GM19099 (cell line): ENCODE measurements around the gene SPACDR.

Experiments
- POLR2A ChIP-seq: IDR thresholded peaks from 3 replicates; pipeline ENCODE4 v1.6.1; 2011; ENCODE audit warnings: low read depth; ENCODE audit not compliant: insufficient read length; ENCODE audit errors: extremely low read depth

Gene SPACDR

GRCh38 chr7:100464210-100464660 is at the start of gene SPACDR:
Gene SPACDR, minus strand, starts transcription at chr7:100464260. Its CDS starts 235 bp downstream, at chr7:100464025.
- no peak for TF ChIP-seq POLR2A

GRCh38 chr7:100513212-100513810 is 49.3 kb upstream of the SPACDR start:
- no peak for TF ChIP-seq POLR2A

- no peak for TF ChIP-seq POLR2A
Observed at GRCh38 chr7:100510437-100511239, 46.6 kb upstream of the SPACDR start.

- no peak for TF ChIP-seq POLR2A
Observed at GRCh38 chr7:100509231-100509630, 45.2 kb upstream of the SPACDR start.

GRCh38 chr7:100506356-100506923 is 42.4 kb upstream of the SPACDR start:
- no peak for TF ChIP-seq POLR2A

- no peak for TF ChIP-seq POLR2A
Observed at GRCh38 chr7:100504887-100505611, 41.0 kb upstream of the SPACDR start.

- TF ChIP-seq POLR2A, result no peak
Observed at GRCh38 chr7:100496509-100496908, 32.4 kb upstream of the SPACDR start.

- no peak for TF ChIP-seq POLR2A
Observed at GRCh38 chr7:100493476-100494264, 29.6 kb upstream of the SPACDR start.

GRCh38 chr7:100492738-100493475 is 28.8 kb upstream of the SPACDR start:
- no peak for TF ChIP-seq POLR2A

GRCh38 chr7:100491192-100491578 is 27.1 kb upstream of the SPACDR start:
- TF ChIP-seq POLR2A, result no peak

- TF ChIP-seq POLR2A, result no peak
Observed at GRCh38 chr7:100490483-100491191, 26.6 kb upstream of the SPACDR start.

GRCh38 chr7:100489824-100490223 is 25.8 kb upstream of the SPACDR start:
- TF ChIP-seq POLR2A, result no peak

- no peak for TF ChIP-seq POLR2A
Observed at GRCh38 chr7:100489121-100489520, 25.1 kb upstream of the SPACDR start.
